HEK293T (cell line): Measurements from ENCODE around the gene ALOX5AP.

Experiments
- CTCF ChIA-PET: fragments of 350-600 bp; formaldehyde crosslinking; extraction: SDS; loops from one replicate; lab custom pipeline; 2021; ENCODE audit warnings: antibody characterized with exemption, inconsistent platforms; lab: Yijun Ruan, JAX
- POLR2A ChIA-PET: fragments of 350-600 bp; formaldehyde crosslinking; extraction: SDS; loops from one replicate; lab custom pipeline; 2020; ENCODE audit warnings: antibody characterized with exemption, inconsistent platforms; lab: Yijun Ruan, JAX
- DNase-seq: peaks from one replicate; pipeline ENCODE4 v3.0.0; 2012; ENCODE audit warnings: mixed read lengths; ENCODE audit errors: extremely low spot score
- ARNT ChIP-seq: fragments of 450-650 bp; IDR thresholded peaks from 2 replicates; pipeline ENCODE4 v1.6.1; 2017; ENCODE audit warnings: mild to moderate bottlenecking
- BHLHE40 ChIP-seq: fragments of 450-650 bp; IDR thresholded peaks from 2 replicates; pipeline ENCODE4 v1.6.1; 2016; ENCODE audit warnings: mild to moderate bottlenecking, moderate library complexity, borderline replicate concordance
- CTBP1 ChIP-seq: fragments of 450-650 bp; IDR thresholded peaks from 2 replicates; pipeline ENCODE4 v1.6.1; 2016; ENCODE audit warnings: borderline replicate concordance
- ELF4 ChIP-seq: fragments of 450-650 bp; IDR thresholded peaks from 2 replicates; pipeline ENCODE4 v1.6.1; 2017; ENCODE audit warnings: antibody characterized with exemption
- FOXA1 ChIP-seq: fragments of 450-650 bp; IDR thresholded peaks from 2 replicates; pipeline ENCODE4 v1.6.1; 2016; ENCODE audit warnings: mild to moderate bottlenecking
- FOXK2 ChIP-seq: fragments of 450-650 bp; IDR thresholded peaks from 2 replicates; pipeline ENCODE4 v1.6.1; 2016; ENCODE audit warnings: mild to moderate bottlenecking
- FOXM1 ChIP-seq: fragments of 450-650 bp; IDR thresholded peaks from 2 replicates; pipeline ENCODE4 v1.6.1; 2017; ENCODE audit warnings: mild to moderate bottlenecking, borderline replicate concordance
- HDGF ChIP-seq: fragments of 450-650 bp; IDR thresholded peaks from 2 replicates; pipeline ENCODE4 v1.6.1; 2017; ENCODE audit warnings: antibody characterized with exemption, borderline replicate concordance
- L3MBTL2 ChIP-seq: fragments of 450-650 bp; conservative IDR thresholded peaks from 2 replicates; pipeline ENCODE4 v1.6.1; 2016; ENCODE audit warnings: mild to moderate bottlenecking
- LEF1 ChIP-seq: fragments of 450-650 bp; IDR thresholded peaks from 2 replicates; pipeline ENCODE4 v1.6.1; 2017; ENCODE audit warnings: mild to moderate bottlenecking, borderline replicate concordance
- NFRKB ChIP-seq: fragments of 450-650 bp; IDR thresholded peaks from 2 replicates; pipeline ENCODE4 v1.6.1; 2016; ENCODE audit warnings: mild to moderate bottlenecking, moderate library complexity
- SP1 ChIP-seq: fragments of 450-650 bp; IDR thresholded peaks from 2 replicates; pipeline ENCODE4 v1.6.1; 2017
- SUZ12 ChIP-seq: fragments of 450-650 bp; IDR thresholded peaks from 2 replicates; pipeline ENCODE4 v1.6.1; 2016; ENCODE audit warnings: mild to moderate bottlenecking
- TARDBP ChIP-seq: fragments of 450-650 bp; IDR thresholded peaks from 2 replicates; pipeline ENCODE4 v1.6.1; 2016
- ZNF384 ChIP-seq: fragments of 450-650 bp; IDR thresholded peaks from 2 replicates; pipeline ENCODE4 v1.6.1; 2016
- TF ChIP-seq, protein P1 (sequence below): fragments of 450-650 bp; IDR thresholded peaks from 2 replicates; pipeline ENCODE4 v1.6.1; 2016

Gene ALOX5AP

DNA sequence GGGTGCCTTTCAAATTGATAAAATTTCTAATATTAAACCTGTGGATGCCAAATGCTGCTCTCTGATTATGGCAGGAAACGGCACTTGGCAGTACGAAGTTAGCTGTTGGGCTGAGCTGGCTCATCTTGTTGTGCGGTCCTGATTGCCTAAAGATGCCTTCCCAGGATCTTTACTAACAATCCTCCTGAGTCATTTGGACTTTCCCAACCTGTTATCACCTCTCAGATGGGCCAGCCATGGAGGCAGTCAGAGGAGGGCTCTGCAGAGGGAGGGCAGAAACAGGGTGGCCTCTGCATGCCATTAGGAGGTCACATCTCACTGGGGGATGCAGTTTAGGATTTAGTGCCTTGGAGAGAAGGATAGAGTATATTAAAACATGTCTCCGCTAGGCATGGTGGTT lies 27.3 kb downstream of the ALOX5AP start:
- DNase-seq = no peak
- CTCF ChIA-PET = no interaction called here
- POLR2A ChIA-PET = no interaction called here
- TF ChIP-seq BHLHE40 (no peak), SP1 (no peak), NFRKB (no peak), FOXM1 (no peak), ELF4 (no peak), TARDBP (no peak)
- TF ChIP-seq, protein P1, sequence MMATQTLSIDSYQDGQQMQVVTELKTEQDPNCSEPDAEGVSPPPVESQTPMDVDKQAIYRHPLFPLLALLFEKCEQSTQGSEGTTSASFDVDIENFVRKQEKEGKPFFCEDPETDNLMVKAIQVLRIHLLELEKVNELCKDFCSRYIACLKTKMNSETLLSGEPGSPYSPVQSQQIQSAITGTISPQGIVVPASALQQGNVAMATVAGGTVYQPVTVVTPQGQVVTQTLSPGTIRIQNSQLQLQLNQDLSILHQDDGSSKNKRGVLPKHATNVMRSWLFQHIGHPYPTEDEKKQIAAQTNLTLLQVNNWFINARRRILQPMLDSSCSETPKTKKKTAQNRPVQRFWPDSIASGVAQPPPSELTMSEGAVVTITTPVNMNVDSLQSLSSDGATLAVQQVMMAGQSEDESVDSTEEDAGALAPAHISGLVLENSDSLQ = no peak

DNA sequence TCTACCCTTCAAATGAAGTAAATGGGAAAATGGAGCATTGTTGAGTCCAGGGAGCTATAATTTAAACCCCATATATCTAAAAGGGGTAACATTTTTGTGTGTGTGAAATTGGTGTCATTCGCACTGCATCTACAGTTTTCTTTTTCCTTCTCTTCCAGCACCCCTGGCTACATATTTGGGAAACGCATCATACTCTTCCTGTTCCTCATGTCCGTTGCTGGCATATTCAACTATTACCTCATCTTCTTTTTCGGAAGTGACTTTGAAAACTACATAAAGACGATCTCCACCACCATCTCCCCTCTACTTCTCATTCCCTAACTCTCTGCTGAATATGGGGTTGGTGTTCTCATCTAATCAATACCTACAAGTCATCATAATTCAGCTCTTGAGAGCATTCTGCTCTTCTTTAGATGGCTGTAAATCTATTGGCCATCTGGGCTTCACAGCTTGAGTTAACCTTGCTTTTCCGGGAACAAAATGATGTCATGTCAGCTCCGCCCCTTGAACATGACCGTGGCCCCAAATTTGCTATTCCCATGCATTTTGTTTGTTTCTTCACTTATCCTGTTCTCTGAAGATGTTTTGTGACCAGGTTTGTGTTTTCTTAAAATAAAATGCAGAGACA lies 28.6 kb downstream of the ALOX5AP start:
- POLR2A ChIA-PET = no interaction called here
- no peak for TF ChIP-seq LEF1
- no peak for TF ChIP-seq TARDBP
- CTCF ChIA-PET = no interaction called here
- no peak for DNase-seq

DNA sequence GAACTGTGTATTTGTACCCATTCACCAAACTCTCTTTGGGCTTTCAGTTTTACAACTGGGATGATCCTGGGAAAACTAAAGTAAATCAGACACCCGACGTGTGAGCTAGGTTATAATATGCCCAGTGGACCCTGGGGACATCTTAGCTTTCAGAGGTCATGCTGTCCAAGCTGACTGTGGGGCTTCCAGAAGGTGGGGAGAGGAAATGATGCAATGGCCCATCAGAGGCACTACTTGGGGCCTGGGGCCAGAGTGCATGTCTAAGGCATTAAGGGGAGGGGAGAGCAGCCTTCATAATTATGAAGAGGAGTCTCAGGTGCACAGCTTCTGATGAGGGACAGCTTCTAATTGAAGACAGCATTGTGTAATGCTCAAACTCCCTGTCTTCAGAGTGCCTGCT lies 30.9 kb downstream of the ALOX5AP start:
- TF ChIP-seq ELF4 (no peak), FOXM1 (no peak), BHLHE40 (no peak), ARNT (no peak), FOXK2 (no peak)
- ChIA-PET CTCF (no interaction called here), POLR2A (no interaction called here)
- no peak for DNase-seq

DNA sequence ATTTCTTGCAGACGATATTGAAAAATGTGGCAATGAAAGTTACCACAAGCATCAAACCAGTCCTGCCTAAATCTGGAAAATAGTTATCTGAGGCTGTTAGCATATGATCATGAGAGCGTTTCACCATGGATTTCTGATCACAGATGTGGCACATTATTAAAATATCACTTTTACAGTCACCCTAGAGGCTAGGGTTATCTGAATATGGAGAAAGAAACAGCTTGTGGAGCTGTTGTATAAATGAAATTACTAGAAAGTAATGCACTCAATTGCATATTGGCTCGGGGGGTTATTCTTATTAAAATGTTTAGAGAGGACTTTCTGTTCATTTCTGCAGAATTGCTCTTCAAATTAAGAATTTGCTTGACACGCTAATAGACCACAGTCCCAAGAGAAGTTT lies 35.6 kb downstream of the ALOX5AP start:
- TF ChIP-seq SUZ12 = no peak
- no peak for TF ChIP-seq ELF4
- TF ChIP-seq NFRKB = no peak
- no peak for TF ChIP-seq FOXK2
- TF ChIP-seq ZNF384 = no peak
- no peak for TF ChIP-seq SP1
- no peak for TF ChIP-seq TARDBP
- TF ChIP-seq, protein P1 = no peak
- TF ChIP-seq ARNT = no peak
- TF ChIP-seq CTBP1 = no peak
- TF ChIP-seq FOXA1 = no peak
- no peak for TF ChIP-seq FOXM1
- TF ChIP-seq BHLHE40 = no peak
- TF ChIP-seq L3MBTL2 = no peak
- TF ChIP-seq LEF1 = no peak
- TF ChIP-seq HDGF = no peak
- DNase-seq = no peak
- ChIA-PET POLR2A (no interaction called here), CTCF (no interaction called here)

DNA sequence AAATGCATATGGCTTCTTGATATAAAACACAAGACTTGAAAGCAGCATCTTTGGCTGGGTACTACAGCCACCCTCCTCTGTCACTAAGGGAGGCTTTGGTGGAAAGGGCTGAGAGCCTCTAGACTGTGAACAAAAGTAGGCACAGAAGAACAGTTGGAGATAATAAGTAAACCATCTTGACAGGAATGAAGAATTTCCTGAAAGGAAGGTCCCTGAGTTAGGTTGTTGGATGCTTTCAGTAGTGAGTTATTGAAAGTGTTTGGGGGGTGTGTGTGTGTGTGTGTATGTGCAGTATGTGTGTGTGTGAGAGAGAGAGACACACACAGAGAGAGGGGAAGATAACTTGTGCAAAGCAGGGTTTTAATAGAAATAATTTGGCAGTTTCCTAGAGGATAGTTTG lies 38.2 kb downstream of the ALOX5AP start:
- no peak for DNase-seq

DNA sequence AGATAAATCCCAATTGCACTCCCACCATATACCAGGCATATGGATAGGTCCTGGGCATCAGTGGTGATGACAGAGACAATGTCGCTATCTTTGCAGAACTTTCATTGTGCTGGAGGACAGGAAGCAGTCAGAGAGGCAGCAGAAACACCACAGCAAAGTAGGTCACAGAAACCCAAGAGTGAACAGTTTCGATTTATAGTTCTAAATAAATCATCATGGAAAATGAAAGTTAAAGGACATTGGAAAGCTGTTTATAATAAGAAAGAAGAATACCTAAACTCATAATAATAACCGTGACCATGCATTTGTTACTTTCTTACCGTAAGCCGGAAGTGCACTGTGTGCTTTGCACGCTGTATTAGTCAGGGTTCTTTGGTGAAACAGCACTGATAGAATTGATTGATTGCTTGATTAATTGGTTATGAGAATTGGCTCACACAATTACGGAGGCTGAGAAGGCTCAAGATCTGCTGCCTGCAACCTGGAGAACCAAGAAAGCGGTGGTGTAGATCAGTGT lies 38.9 kb downstream of the ALOX5AP start:
- TF ChIP-seq HDGF (no peak), FOXA1 (no peak), ZNF384 (no peak), SP1 (no peak), ARNT (no peak), CTBP1 (no peak)
- POLR2A ChIA-PET = no interaction called here
- CTCF ChIA-PET = no interaction called here

More for the DNA sequence above, 38.2 kb downstream of the ALOX5AP start:
- ChIA-PET CTCF (no interaction called here), POLR2A (no interaction called here)
- TF ChIP-seq ELF4 = no peak
- TF ChIP-seq HDGF = no peak
- TF ChIP-seq FOXK2 = no peak
- TF ChIP-seq ARNT = no peak
- TF ChIP-seq TARDBP = no peak
- TF ChIP-seq SP1 = no peak
- TF ChIP-seq FOXA1 = no peak
- TF ChIP-seq, protein P1 = no peak
- TF ChIP-seq ZNF384 = no peak
- TF ChIP-seq L3MBTL2 = no peak
- TF ChIP-seq NFRKB = no peak
- no peak for TF ChIP-seq SUZ12
- no peak for TF ChIP-seq CTBP1
- no peak for TF ChIP-seq BHLHE40
- no peak for TF ChIP-seq LEF1
- TF ChIP-seq FOXM1 = no peak

DNA sequence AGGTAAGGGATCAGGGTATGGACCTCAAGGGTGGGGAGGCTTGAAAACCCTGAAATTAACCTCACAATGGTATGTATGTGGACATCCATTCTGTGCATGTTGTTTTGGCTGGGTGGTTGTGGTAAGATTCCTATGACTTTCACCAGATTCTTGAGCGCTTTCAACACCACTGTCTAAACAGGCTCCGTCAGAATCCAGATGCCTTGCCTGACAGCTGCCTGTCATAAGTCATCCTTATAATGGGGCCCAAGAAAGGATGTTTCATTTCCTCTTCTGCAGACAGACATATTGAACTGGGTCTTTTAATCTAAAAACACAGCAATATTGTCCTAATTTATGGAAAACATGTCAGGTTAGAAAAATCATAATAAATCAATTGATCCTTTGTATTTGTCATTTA lies 41.3 kb downstream of the ALOX5AP start:
- ChIA-PET CTCF (no interaction called here), POLR2A (no interaction called here)
- no peak for TF ChIP-seq HDGF
- TF ChIP-seq, protein P1 = 0 out of 2 replicates have a peak, but pooled peaks have one; percentile 16
- TF ChIP-seq FOXK2 = no peak
- TF ChIP-seq FOXA1 = no peak
- no peak for DNase-seq

More for the DNA sequence above, 38.9 kb downstream of the ALOX5AP start:
- no peak for DNase-seq
